ENCODE measurements around the gene C9orf72. TPM values are rescaled to one million over a fixed set of nuclear protein-coding genes. Genes with fewer than 3 reads are reported as not detected.

Gene C9orf72
- total RNA-seq = 10 to 100 TPM in 7 of 9 donors, 1 to 10 TPM in 2; 6.2 to 39.9 (median 15.9) TPM
- polyA plus RNA-seq = 10 to 100 TPM; 10.7 to 22.7 (median 16.2) TPM
- long read RNA-seq, donor 1 = 0 reads
- long read RNA-seq, donor 2, partial matches to known transcripts = 6 of 10 reads
- long read RNA-seq, donor 2, other reads (novel, unspliced or antisense) = 0 of 10 reads
- long read RNA-seq, donor 3, partial matches to known transcripts = 0 of 5 reads
- long read RNA-seq, donor 3, other reads (novel, unspliced or antisense) = 0 of 5 reads
- long read RNA-seq, donor 4, partial matches to known transcripts = 7 of 11 reads
- long read RNA-seq, donor 4, other reads (novel, unspliced or antisense) = 1 of 11 reads
- long read RNA-seq, donor 5, transcript C9orf72-203 (11 exons, 3,200 nt) = major isoform, 8 of 25 reads
- long read RNA-seq, donor 5, partial matches to known transcripts = 9 of 25 reads
- long read RNA-seq, donor 5, other reads (novel, unspliced or antisense) = 6 of 25 reads
- long read RNA-seq, donor 6, partial matches to known transcripts = 4 of 7 reads
- long read RNA-seq, donor 6, other reads (novel, unspliced or antisense) = 0 of 7 reads
- long read RNA-seq, donor 7, partial matches to known transcripts = 0 of 2 reads
- long read RNA-seq, donor 7, other reads (novel, unspliced or antisense) = 0 of 2 reads
- long read RNA-seq, donor 8, partial matches to known transcripts = 13 of 17 reads
- long read RNA-seq, donor 8, other reads (novel, unspliced or antisense) = 0 of 17 reads
- long read RNA-seq, donor 9, partial matches to known transcripts = 0 of 1 reads
- long read RNA-seq, donor 9, other reads (novel, unspliced or antisense) = 0 of 1 reads
- long read RNA-seq, donor 10 = 0 reads

GRCh38 chr9:27572918-27573633 lies at the start of gene C9orf72:
Gene C9orf72, minus strand, starts transcription at chr9:27573481. Its CDS starts 6,361 bp downstream, at chr9:27567120.
- H3K36me3 ChIP-seq (replicated peaks in 1 of 2) = no peaks in the 10 kb centered on the region
- H3K27ac ChIP-seq = peak within 1 kb of the TSS; percentile 87 to 99 (median 94)
- TF ChIP-seq CTCF (IDR thresholded peaks at IDR 0.05) (no peak), POLR2A (IDR thresholded peaks at IDR 0.05) (peak; percentile 80 to 86)
- H3K27me3 ChIP-seq = no peaks in the 10 kb centered on the region
- peak within 1 kb of the TSS in 3 of 4 donors; percentile 64 to 89 (median 77) for H3K4me3 ChIP-seq
- peaks cover 0 to 14% of the 10 kb centered on the region in 2 donors for H3K4me1 ChIP-seq (replicated peaks in 1 of 2)
- no peaks in the 10 kb centered on the region for H3K9me3 ChIP-seq (replicated peaks in 1 of 3)
- DNase-seq = peak; percentile 69 to 87 (median 77)
- WGBS, 4 donors = 0 to 1% (median 0%) methylated on average over 22 to 72 of the region's 72 CpGs
- intact Hi-C loops (cut with DNase I) = no loop called here

GRCh38 chr9:27622693-27623340 lies 49.5 kb upstream of the C9orf72 start:
- intact Hi-C loops (cut with DNase I) = no loop called here
- 61 to 65% (median 64%) methylated on average over 5 of the region's 5 CpGs for WGBS, 4 donors
- no peak for DNase-seq

GRCh38 chr9:27619743-27620142 lies 46.5 kb upstream of the C9orf72 start:
- H3K27ac ChIP-seq = no peak overlapping the region
- no peaks in the 10 kb centered on the region for H3K27me3 ChIP-seq
- no peaks in the 10 kb centered on the region for H3K9me3 ChIP-seq (replicated peaks in 1 of 3)
- no peak for DNase-seq
- H3K4me3 ChIP-seq = no peak overlapping the region
- 71 to 100% (median 79%) methylated on average over 2 to 6 of the region's 6 CpGs for WGBS, 4 donors
- no peak for TF ChIP-seq CTCF (IDR thresholded peaks at IDR 0.05)
- no peaks in the 10 kb centered on the region for H3K36me3 ChIP-seq (replicated peaks in 1 of 2)
- intact Hi-C loops (cut with DNase I) = no loop called here
- no peaks in the 10 kb centered on the region for H3K4me1 ChIP-seq (replicated peaks in 1 of 2)

More at GRCh38 chr9:27622693-27623340, 49.5 kb upstream of the C9orf72 start:
- no peak for TF ChIP-seq CTCF (IDR thresholded peaks at IDR 0.05)
- no peak for TF ChIP-seq POLR2A (IDR thresholded peaks at IDR 0.05)
- Histone ChIP-seq H3K36me3 (replicated peaks in 1 of 2) (no peaks in the 10 kb centered on the region), H3K27me3 (no peaks in the 10 kb centered on the region), H3K27ac (no peak overlapping the region), H3K4me3 (no peak overlapping the region), H3K4me1 (replicated peaks in 1 of 2) (no peaks in the 10 kb centered on the region), H3K9me3 (replicated peaks in 1 of 3) (no peaks in the 10 kb centered on the region)

Measured in adrenal gland (tissue), 19 donors.